HTERT RPE-1 (cell line): Measurements from ENCODE around the gene KEAP1.
"Not testable (repeated sequence)": the region's sequence is repeated elsewhere in the genome, so short reads cannot be mapped to it uniquely, and the experiment has no call there.

Source experiments
- in situ Hi-C: fragments of 300-500 bp; cut with MboI; formaldehyde crosslinking; loops from 4 replicates; pipeline ENCODE4 v1.14.3; 2020; ENCODE audit warnings: low sequenced_read_pairs

KEAP1 gene

DNA sequence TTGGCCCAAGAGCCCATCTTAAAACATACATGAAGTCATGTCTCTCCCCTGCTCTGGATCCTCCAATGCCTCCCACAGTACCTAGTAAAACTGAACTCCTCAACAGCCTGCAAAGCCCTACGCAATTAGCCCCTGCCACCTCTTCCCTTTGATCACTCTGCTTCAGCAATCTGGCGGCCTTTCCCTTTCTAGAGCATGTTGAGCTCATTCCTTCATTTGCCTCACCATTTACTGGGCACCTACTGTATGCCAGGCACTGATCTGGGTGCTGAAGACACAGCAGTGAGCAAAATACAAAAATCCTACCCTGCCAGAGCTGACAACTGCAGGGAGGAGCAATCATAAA is 2.9 kb downstream of the KEAP1 start:
- in situ Hi-C loops = no loop called here

- in situ Hi-C loops = no loop called here
Measured at GRCh38 chr19:10499550-10500246, 3.5 kb downstream of the KEAP1 start.

- in situ Hi-C loops = no loop called here
Measured at GRCh38 chr19:10497371-10497770, 5.8 kb downstream of the KEAP1 start.

- in situ Hi-C loops = no loop called here
Measured at GRCh38 chr19:10491472-10492047, 11.6 kb downstream of the KEAP1 start.

DNA sequence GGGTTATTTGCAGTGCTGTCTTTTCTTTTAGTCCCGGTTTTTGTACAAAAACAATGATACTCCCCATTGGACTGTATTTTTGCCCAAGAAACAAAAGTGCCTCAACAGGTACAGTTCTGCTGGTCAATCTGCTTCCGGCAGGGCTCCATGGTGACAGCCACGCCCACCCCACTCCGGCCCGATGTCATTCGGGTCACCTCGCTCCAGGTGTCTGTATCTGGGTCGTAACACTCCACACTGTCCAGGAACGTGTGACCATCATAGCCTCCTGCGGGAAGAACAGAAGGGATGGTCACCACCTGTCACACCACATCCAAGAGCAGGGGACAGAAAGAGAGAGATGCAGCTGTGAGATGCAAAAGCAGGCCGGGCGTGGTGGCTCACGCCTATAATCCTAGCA is 16.6 kb downstream of the KEAP1 start:
- in situ Hi-C loops = no loop called here

DNA sequence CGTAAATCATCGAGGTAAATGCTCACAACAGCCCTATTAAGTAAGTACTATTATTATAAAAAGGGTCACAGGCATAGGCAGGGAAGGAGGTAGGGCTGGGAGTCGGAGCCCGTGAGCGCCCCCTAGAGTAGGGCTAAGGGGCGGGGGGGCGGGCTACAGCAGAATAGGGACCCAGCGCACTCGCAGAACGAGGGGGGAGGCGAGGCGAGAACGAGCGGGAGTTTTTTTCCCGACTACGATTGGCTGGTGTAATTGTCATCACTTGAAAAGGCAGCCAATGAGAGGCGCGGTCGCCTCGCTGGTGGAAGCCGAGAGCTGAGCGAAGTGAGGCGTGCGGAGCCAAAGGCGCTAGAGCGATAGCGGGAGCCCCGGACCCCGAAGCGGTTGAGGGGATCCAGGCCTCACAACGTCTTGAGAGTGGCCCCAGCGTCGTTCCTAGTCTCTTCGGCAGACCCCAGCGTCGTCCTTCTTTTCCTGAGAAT is 24.2 kb downstream of the KEAP1 start:
- in situ Hi-C loops = no loop called here

DNA sequence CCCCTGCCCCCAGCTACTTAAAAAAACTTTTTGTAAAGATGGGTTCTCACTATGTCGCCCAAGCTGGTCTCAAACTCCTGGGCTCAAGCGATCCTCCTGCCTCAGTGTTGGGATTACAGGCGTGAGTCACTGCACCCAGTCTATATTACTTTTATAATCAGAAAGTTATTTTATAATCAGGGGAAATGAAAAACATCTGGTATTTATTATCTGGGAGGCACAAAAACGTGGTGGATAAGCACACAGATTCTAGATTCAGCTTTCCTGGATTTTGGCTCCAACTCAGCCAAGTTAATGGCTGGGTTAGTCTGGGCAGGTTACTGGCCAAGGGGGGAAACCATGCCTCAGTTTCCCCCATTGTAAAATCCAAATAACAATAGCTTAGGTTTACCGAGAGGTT is 24.7 kb downstream of the KEAP1 start:
- in situ Hi-C loops = no loop called here

DNA sequence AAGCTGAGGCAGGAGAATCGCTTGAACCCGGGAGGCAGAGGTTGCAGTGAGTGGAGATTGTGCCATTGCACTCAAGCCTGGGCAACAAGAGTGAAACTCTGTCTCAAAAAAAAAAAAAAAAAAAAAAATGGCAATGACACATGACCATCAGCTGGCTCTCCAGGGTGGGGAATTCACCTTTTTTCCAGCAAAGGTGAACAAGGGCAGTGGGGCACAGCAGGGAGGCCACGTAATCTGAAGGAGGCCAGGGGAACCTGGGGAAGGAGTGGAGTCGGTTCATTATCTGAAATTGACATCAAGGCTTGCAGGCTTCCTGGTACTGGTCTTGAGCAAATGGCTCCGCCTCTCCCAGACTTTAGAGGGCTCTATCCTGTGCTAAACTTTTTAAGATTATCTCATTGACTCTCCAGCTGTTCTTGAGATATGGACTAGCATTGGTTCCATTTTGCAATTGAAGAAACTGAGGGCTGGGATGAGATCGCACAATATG is 28.1 kb downstream of the KEAP1 start:
- in situ Hi-C loops = no loop called here

GRCh38 chr19:10473192-10473591 is 30.0 kb downstream of the KEAP1 start:
- in situ Hi-C loops = no loop called here

DNA sequence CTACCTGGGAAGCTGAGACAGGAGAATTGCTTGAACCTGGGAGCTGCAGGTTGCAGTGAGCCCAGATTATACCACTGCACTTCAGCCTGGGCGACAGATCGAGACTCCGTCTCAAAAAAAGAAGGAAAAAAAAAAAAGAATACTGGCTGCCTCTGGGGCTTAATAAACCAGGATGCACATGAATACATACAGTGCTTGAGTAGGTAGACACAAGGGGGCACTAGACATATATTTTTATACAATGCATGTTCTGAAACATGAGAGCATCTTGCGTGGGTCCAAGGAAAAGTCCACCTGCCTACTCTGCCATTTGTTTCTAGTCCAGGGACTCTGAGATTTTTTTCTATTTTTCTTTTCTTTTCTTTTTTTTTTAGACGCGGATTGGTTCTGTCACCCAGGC is 31.2 kb downstream of the KEAP1 start:
- in situ Hi-C loops = no loop called here

- in situ Hi-C loops = no loop called here
Measured at GRCh38 chr19:10468133-10468532, 35.0 kb downstream of the KEAP1 start.

DNA sequence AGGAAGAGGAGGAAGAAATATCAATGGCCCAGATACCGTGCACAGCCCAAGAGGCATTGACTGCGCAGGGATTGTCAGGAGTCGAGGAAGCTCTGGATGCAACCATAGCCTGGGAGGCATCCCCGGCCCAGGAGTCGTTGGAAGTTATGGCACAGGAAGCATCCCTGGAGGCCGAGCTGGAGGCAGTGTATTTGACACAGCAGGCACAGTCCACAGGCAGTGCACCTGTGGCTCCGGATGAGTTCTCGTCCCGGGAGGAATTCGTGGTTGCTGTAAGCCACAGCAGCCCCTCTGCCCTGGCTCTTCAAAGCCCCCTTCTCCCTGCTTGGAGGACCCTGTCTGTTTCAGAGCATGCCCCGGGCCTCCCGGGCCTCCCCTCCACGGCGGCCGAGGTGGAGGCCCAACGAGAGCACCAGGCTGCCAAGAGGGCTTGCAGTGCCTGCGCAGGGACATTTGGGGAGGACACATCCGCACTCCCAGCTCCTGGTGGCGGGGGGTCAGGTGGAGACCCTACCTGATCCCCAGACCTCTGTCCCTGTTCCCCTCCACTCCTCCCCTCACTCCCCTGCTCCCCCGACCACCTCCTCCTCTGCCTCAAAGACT is 36.0 kb downstream of the KEAP1 start:
- in situ Hi-C loops = no loop called here

- in situ Hi-C loops = no loop called here
Measured at GRCh38 chr19:10464456-10464855, 38.7 kb downstream of the KEAP1 start.

GRCh38 chr19:10462557-10462956 is 40.6 kb downstream of the KEAP1 start:
- in situ Hi-C loops = no loop called here

DNA sequence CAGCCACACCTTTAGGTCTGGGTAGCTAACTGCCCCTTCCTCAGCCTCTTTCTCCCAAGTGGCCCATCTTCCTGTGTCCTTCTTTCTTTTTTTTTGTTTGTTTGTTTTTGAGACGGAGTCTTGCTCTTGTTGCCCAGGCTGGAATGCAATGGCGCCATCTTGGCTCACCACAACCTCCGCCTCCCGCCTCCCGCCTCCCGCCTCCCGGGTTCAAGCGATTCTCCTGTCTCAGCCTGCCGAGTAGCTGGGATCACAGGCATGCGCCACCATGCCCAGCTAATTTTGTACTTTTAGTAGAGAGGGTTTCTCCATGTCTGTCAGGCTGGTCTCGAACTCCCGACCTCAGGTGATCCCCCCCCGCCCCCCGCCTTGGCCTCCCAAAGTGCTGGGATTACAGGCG is 41.1 kb downstream of the KEAP1 start:
- in situ Hi-C loops = not testable (repeated sequence)

GRCh38 chr19:10461047-10461949 is 41.9 kb downstream of the KEAP1 start:
- in situ Hi-C loops = no loop called here

- in situ Hi-C loops = no loop called here
Measured at GRCh38 chr19:10460714-10461046, 42.5 kb downstream of the KEAP1 start.

DNA sequence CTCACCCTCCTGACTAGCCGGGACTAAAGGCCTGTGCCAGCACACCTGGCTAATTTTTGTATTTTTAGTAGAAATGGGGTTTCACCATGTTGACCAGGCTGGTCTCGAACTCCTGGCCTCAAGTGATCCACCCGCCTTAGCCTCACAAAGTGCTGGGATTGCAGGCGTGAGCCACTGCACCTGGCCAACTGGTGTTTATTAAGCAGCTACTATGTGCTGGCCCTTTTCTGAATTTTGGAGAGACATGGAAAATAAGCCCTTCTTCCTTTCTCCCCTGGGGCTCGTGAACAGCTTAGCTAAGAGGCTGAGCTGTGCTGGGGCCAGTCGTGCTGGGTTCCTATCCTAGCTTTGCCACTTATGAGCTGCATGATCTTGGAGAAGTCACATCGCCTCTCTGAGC is 44.4 kb downstream of the KEAP1 start:
- in situ Hi-C loops = not testable (repeated sequence)

- in situ Hi-C loops = no loop called here
Measured at GRCh38 chr19:10454267-10454666, 48.9 kb downstream of the KEAP1 start.

DNA sequence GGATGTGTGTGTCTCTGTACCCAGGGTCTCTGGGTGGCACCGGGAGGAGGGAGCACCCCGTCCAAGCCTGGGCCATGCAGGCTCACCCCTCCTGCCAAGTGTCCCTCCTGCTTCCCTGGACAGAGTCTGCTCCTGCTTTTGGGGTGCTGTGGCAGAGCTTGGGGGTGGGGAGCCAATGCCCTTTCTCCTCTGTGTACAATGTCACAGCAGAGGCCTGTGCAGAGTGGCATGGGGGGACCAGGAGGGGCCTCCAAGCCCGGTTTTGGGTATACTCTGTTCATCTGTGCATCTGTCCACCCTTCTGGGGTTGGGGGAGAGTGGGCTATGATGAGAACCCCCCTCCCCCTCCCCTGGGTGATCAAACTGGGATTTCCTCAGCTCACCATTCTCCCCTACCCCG is 49.3 kb downstream of the KEAP1 start:
- in situ Hi-C loops = no loop called here
